SKM-1 treated with dmso at 0.1 percent for 144 hours (cell line): ENCODE measurements around the gene SMIM21.

ENCODE experiments used
- DNase-seq: peaks from one replicate; lab custom pipeline; 2025; ENCODE audit not compliant: unreplicated experiment; lab: John Stamatoyannopoulos, UW

The SMIM21 gene

GRCh38 chr18:75427603-75428002 is at the start of gene SMIM21:
Gene SMIM21 (minus strand): TSS chr18:75427703. CDS start chr18:75427563, 140 bp downstream.
- DNase-seq: no peak

- DNase-seq: no peak
Measured at GRCh38 chr18:75475228-75475627, 47.7 kb upstream of the SMIM21 start.

- DNase-seq: no peak
Measured at GRCh38 chr18:75474332-75474731, 46.8 kb upstream of the SMIM21 start.

GRCh38 chr18:75473316-75473715 is 45.8 kb upstream of the SMIM21 start:
- no peak for DNase-seq

- no peak for DNase-seq
Measured at GRCh38 chr18:75472906-75473305, 45.4 kb upstream of the SMIM21 start.

- no peak for DNase-seq
Measured at GRCh38 chr18:75472396-75472795, 44.9 kb upstream of the SMIM21 start.

GRCh38 chr18:75471850-75472249 is 44.3 kb upstream of the SMIM21 start:
- DNase-seq: no peak

GRCh38 chr18:75467851-75468250 is 40.3 kb upstream of the SMIM21 start:
- no peak for DNase-seq

GRCh38 chr18:75467281-75467795 is 39.8 kb upstream of the SMIM21 start:
- no peak for DNase-seq

- no peak for DNase-seq
Measured at GRCh38 chr18:75464356-75464755, 36.9 kb upstream of the SMIM21 start.

- DNase-seq: no peak
Measured at GRCh38 chr18:75462178-75462832, 34.8 kb upstream of the SMIM21 start.

GRCh38 chr18:75456199-75456631 is 28.7 kb upstream of the SMIM21 start:
- DNase-seq: no peak

- peak; percentile 18 for DNase-seq
Measured at GRCh38 chr18:75455249-75456198, 28.0 kb upstream of the SMIM21 start.

GRCh38 chr18:75454022-75454795 is 26.7 kb upstream of the SMIM21 start:
- DNase-seq: no peak

GRCh38 chr18:75450906-75451305 is 23.4 kb upstream of the SMIM21 start:
- no peak for DNase-seq

GRCh38 chr18:75441896-75442295 is 14.4 kb upstream of the SMIM21 start:
- DNase-seq: no peak

- no peak for DNase-seq
Measured at GRCh38 chr18:75439348-75439747, 11.8 kb upstream of the SMIM21 start.

- no peak for DNase-seq
Measured at GRCh38 chr18:75438891-75439290, 11.4 kb upstream of the SMIM21 start.

GRCh38 chr18:75437979-75438378 is 10.5 kb upstream of the SMIM21 start:
- DNase-seq: no peak

GRCh38 chr18:75433098-75433497 is 5.6 kb upstream of the SMIM21 start:
- no peak for DNase-seq

- DNase-seq: no peak
Measured at GRCh38 chr18:75429975-75430374, 2.5 kb upstream of the SMIM21 start.
